AG04449 (cell line): ENCODE measurements around the gene TRAPPC2L.
"Not testable (repeated sequence)": the region's sequence is repeated elsewhere in the genome, so short reads cannot be mapped to it uniquely, and the experiment has no call there.

Experiments
- CTCF ChIA-PET: fragments of 350-600 bp; formaldehyde crosslinking; extraction: SDS; loops from one replicate; lab custom pipeline; 2021; ENCODE audit warnings: antibody characterized with exemption; lab: Yijun Ruan, JAX
- POLR2A ChIA-PET: fragments of 400-600, 350-600 bp; formaldehyde crosslinking; extraction: SDS; loops from one replicate; lab custom pipeline; 2020; ENCODE audit warnings: antibody characterized with exemption, inconsistent platforms; lab: Yijun Ruan, JAX
- DNase-seq: peaks from one replicate; pipeline ENCODE4 v3.0.0-alpha.2; 2010; ENCODE audit warnings: low read depth, low spot score
- H3K4me3 ChIP-seq: 2 replicates; pipeline ENCODE4 v1.5.1; 2011; ENCODE audit warnings: low read depth, mild to moderate bottlenecking, control low read depth, low read length
- TF ChIP-seq, protein P1 (sequence below): IDR thresholded peaks from one replicate; pipeline ENCODE4 v1.5.1; 2011; ENCODE audit warnings: mild to moderate bottlenecking, moderate library complexity, low read length, control low read depth, inconsistent platforms; ENCODE audit not compliant: insufficient read depth; ENCODE audit errors: missing control alignments

The TRAPPC2L gene

GRCh38 chr16:88892065-88892464, 35.1 kb downstream of the TRAPPC2L start:
- CTCF ChIA-PET = no interaction called here
- TF ChIP-seq, protein P1, sequence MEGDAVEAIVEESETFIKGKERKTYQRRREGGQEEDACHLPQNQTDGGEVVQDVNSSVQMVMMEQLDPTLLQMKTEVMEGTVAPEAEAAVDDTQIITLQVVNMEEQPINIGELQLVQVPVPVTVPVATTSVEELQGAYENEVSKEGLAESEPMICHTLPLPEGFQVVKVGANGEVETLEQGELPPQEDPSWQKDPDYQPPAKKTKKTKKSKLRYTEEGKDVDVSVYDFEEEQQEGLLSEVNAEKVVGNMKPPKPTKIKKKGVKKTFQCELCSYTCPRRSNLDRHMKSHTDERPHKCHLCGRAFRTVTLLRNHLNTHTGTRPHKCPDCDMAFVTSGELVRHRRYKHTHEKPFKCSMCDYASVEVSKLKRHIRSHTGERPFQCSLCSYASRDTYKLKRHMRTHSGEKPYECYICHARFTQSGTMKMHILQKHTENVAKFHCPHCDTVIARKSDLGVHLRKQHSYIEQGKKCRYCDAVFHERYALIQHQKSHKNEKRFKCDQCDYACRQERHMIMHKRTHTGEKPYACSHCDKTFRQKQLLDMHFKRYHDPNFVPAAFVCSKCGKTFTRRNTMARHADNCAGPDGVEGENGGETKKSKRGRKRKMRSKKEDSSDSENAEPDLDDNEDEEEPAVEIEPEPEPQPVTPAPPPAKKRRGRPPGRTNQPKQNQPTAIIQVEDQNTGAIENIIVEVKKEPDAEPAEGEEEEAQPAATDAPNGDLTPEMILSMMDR = no peak
- POLR2A ChIA-PET = no interaction called here
- no peak for DNase-seq
- H3K4me3 ChIP-seq = no peak overlapping the region

DNA sequence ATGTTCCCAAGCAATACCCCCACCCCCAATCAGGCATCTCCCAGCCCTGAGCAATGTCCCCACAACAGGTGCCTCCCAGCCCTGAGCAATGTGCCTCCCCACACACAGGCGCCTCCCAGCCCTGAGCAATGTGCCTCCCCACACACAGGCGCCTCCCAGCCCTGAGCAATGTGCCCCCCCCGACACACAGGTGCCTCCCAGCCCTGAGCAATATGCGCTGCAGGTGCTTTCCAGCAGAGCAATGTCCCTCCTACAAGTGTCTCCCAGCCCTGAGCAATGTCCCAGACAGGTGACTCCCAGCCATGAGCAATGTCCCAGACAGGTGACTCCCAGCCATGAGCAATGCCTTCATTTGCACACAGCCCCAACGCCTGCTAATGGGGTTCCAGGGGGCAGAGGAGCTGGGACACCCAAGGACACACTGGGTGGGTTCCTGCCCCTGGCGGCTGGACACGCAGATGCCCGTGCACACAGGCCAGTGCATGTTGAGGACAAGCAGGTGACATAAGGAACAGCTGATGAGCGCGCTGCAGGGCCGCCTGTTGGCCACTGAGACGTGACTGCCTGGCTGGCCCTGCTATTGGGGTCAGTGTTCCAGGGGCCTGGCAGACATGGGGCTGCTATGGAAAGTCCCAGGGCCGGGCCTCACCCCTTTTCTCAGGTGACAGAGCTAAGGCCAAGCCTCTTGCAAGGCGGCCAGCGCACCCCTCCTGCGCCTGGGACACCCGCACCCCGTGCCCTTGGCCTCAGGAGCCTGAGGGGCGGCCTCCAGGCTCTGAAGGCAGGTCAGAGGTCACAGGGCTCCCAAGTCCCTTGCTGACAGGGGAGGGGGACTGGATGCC, 36.4 kb downstream of the TRAPPC2L start:
- ChIA-PET POLR2A (no interaction called here), CTCF (no interaction called here)
- no peak for DNase-seq
- no peak overlapping the region for H3K4me3 ChIP-seq
- TF ChIP-seq, protein P1 = no peak

- POLR2A ChIA-PET, CTCF ChIA-PET, DNase-seq, H3K4me3 ChIP-seq: not testable (repeated sequence)
Measured at GRCh38 chr16:88894266-88894665, 37.3 kb downstream of the TRAPPC2L start.

DNA sequence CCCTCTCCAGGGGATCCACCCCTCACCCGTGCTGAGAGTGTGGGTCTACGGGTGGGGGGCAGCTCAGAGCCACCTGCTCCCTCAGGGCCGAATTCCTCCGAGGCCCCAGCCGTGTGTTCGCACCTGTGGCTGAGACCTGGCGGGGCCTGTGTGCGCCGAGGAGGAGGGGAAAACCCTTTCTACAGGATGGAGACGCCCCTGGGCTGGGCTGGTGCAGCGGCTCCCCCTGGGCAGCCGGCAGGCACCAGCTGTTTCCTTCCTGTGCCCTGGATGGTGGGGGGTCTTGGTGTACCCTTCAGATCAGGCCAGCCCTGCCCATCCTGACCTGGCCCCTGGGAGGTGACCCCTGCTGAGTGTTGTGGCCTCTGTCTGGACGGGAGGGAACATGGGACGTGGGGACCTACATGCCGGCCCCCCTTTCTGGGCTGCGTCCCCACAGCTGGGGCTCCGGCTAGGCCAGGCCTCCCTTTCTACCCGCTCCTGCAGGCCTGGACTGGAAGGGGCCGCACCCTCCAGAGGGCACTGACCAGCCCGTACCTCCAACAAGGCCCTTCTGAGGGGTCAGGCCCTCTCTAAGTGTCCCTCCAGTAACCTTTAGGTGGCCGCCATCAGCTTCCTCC, 37.9 kb downstream of the TRAPPC2L start:
- ChIA-PET POLR2A (no interaction called here), CTCF (no interaction called here)
- TF ChIP-seq, protein P1 = no peak
- DNase-seq = no peak
- no peak overlapping the region for H3K4me3 ChIP-seq

DNA sequence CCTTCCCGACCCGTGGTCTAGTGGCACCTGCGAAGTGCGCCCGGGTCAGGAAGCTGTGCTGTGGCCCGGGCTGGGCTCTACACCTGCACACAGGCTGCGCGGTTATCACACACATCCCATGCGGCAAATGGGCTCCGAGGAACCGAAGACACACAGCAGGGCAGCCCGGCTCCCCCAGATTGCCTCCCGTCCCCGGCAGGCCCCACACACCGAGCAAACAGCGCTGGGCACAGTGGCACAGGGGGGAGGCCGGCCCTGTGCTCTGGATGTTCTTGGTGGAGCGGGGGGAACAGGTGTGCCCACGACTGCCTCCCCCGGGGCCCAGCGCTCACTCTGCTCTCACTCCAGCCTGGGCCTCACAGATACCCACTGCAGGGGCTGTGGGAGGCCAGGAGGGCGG, 38.4 kb downstream of the TRAPPC2L start:
- DNase-seq = no peak
- TF ChIP-seq, protein P1 = no peak
- no peak overlapping the region for H3K4me3 ChIP-seq
- POLR2A ChIA-PET = no interaction called here
- CTCF ChIA-PET = no interaction called here

- POLR2A ChIA-PET = no interaction called here
- no peak overlapping the region for H3K4me3 ChIP-seq
- TF ChIP-seq, protein P1 = no peak
- no peak for DNase-seq
- CTCF ChIA-PET = no interaction called here
Measured at GRCh38 chr16:88896238-88897070, 39.5 kb downstream of the TRAPPC2L start.
